ENCODE data around the gene DPF3. TPM values are rescaled to one million over a fixed set of nuclear protein-coding genes. Genes with fewer than 3 reads are reported as not detected.

Gene DPF3
- total RNA-seq, 4 donors from 2014 or later: under 0.01 to 2.7 (median 0.61) TPM; not detected in 1

GRCh38 chr14:72739446-72740405, 154.2 kb downstream of the DPF3 start:
- Histone ChIP-seq H3K4me1 (no peaks in the 10 kb centered on the region), H3K4me3 (no peak overlapping the region), H3K9me3 (no peaks in the 10 kb centered on the region), H3K27me3 (peaks cover 0 to 4% (median 0%) of the 10 kb centered on the region in 4 donors), H3K27ac (no peak overlapping the region), H3K36me3 (no peaks in the 10 kb centered on the region)
- intact Hi-C loops (cut with DNase I): no loop called here
- TF ChIP-seq, protein P1, sequence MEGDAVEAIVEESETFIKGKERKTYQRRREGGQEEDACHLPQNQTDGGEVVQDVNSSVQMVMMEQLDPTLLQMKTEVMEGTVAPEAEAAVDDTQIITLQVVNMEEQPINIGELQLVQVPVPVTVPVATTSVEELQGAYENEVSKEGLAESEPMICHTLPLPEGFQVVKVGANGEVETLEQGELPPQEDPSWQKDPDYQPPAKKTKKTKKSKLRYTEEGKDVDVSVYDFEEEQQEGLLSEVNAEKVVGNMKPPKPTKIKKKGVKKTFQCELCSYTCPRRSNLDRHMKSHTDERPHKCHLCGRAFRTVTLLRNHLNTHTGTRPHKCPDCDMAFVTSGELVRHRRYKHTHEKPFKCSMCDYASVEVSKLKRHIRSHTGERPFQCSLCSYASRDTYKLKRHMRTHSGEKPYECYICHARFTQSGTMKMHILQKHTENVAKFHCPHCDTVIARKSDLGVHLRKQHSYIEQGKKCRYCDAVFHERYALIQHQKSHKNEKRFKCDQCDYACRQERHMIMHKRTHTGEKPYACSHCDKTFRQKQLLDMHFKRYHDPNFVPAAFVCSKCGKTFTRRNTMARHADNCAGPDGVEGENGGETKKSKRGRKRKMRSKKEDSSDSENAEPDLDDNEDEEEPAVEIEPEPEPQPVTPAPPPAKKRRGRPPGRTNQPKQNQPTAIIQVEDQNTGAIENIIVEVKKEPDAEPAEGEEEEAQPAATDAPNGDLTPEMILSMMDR (IDR thresholded peaks at IDR 0.05): no peak
- TF ChIP-seq POLR2A (IDR thresholded peaks at IDR 0.05): no peak
- no peak for DNase-seq
- 79 to 86% methylated on average over 14 of the region's 14 CpGs for WGBS, 2 donors

DNA sequence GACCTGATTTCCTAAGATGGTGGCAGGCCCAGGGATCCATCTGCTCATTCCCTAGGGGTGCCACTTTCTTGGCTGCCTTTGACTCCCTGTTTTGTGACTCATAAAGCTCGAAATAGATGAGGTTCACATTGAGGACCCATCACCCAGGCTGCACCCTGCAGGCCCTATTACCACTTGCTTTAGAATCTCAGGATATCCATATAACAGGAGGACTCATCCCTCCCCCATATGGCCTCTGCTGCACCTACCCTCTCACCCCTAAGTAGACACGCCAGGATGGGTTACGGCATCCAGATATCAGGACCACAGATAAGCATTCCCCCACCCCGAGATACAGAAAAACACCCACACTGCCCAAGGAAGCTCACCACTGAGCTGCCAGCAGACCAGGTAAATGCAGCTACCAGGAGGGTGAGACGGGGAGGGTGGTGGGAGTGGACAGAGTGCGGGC, 155.7 kb downstream of the DPF3 start:
- H3K27ac ChIP-seq: no peak overlapping the region
- peaks cover 0 to 4% (median 0%) of the 10 kb centered on the region in 4 donors for H3K27me3 ChIP-seq
- H3K9me3 ChIP-seq: no peaks in the 10 kb centered on the region
- H3K4me3 ChIP-seq: no peak overlapping the region
- no peaks in the 10 kb centered on the region for H3K36me3 ChIP-seq
- DNase-seq: no peak
- no peaks in the 10 kb centered on the region for H3K4me1 ChIP-seq
- TF ChIP-seq, protein P1 (IDR thresholded peaks at IDR 0.05): no peak
- no peak for TF ChIP-seq POLR2A (IDR thresholded peaks at IDR 0.05)
- intact Hi-C loops (cut with DNase I): no loop called here
- WGBS, 2 donors: 73 to 82% methylated on average over 3 to 4 of the region's 6 CpGs

DNA sequence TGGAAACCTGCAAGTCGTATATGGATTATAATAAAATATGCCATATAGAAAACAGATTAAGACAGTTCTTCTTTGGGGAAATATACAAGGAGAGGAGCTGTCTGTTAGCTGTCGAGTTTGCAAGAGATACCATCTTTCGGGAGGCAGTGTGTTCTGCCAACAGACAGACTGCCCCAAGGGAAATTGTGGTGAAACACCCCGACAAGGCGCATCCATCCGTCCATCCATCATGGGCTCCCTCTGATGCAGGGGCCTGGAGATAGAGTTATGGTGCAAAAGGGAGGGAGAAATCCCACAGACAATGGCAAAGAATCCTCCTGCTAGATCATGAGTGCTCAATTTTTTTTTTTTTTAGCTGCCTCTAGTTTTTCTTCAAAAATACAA, 156.3 kb downstream of the DPF3 start:
- H3K27me3 ChIP-seq: peaks cover 0 to 4% (median 0%) of the 10 kb centered on the region in 4 donors
- WGBS, 2 donors: 60% methylated on average over 6 of the region's 6 CpGs
- intact Hi-C loops (cut with DNase I): no loop called here
- no peaks in the 10 kb centered on the region for H3K4me1 ChIP-seq
- TF ChIP-seq, protein P1 (IDR thresholded peaks at IDR 0.05): no peak
- H3K4me3 ChIP-seq: no peak overlapping the region
- no peaks in the 10 kb centered on the region for H3K36me3 ChIP-seq
- DNase-seq: no peak
- no peak overlapping the region for H3K27ac ChIP-seq
- no peaks in the 10 kb centered on the region for H3K9me3 ChIP-seq

DNA sequence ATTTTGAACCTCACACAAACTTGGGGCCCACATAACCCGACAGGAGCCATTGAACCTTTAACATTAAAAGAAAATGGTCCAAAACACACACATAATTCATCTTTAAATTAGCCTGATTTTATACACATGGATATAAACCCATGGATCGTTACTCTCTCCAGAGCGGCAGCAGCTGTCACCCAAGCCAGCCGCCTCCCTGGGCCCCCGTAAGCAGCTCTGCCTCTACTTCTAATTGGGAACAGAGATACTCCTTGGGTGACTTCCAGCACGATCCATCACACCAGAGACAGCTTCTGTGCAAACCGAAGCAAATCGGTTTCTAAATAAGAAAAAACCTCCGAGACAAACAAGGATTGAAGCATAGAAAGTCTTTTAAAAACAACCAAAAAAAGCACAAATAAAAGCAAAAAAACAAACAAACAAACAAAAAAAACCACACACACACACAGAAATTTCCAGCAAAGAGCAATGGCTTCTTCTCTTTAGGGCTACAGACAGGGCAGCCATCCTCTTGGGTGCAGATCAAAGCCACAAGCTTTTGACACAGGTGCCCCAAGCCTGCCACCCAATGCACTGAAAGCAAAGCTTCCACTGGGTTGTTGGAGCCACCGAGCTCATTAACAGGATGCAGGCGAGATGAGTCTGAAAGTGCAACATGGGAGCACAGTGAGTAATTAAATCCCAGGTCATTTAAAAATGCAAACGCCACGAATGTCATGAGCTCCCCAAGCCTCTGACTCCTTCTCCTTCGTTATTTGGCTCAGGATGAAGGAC, 156.9 kb downstream of the DPF3 start:
- Histone ChIP-seq H3K27ac (no peak overlapping the region), H3K27me3 (peaks cover 0 to 4% (median 0%) of the 10 kb centered on the region in 4 donors), H3K36me3 (no peaks in the 10 kb centered on the region), H3K4me1 (no peaks in the 10 kb centered on the region), H3K4me3 (no peak overlapping the region), H3K9me3 (no peaks in the 10 kb centered on the region)
- WGBS, 2 donors: 64 to 81% methylated on average over 13 to 14 of the region's 14 CpGs
- no peak for DNase-seq
- intact Hi-C loops (cut with DNase I): no loop called here
- TF ChIP-seq, protein P1 (IDR thresholded peaks at IDR 0.05): no peak
- TF ChIP-seq POLR2A (IDR thresholded peaks at IDR 0.05): no peak

DNA sequence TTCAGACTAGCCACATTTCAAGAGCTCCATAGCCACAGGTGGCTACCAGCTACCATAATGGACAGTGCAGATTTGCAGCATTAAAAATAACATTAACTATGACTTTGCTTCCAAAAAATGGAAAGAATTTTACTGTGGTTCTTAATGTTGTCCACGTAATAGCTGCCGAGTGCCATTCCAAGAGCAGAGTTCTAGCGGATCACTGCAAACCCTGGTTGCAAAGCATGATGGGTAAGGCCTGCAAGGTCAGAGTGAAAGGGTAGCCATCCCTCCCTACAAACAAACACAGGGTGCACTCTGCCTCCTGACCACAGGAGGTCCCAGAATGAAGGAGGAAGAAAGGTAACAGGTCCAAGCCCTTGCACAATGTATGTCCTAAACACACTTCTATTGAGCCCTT, 157.6 kb downstream of the DPF3 start:
- Histone ChIP-seq H3K36me3 (no peaks in the 10 kb centered on the region), H3K4me1 (no peaks in the 10 kb centered on the region), H3K9me3 (no peaks in the 10 kb centered on the region), H3K4me3 (no peak overlapping the region), H3K27ac (no peak overlapping the region), H3K27me3 (peaks cover 0 to 4% (median 0%) of the 10 kb centered on the region in 4 donors)
- WGBS, 2 donors: 78% methylated on average over 3 of the region's 3 CpGs
- intact Hi-C loops (cut with DNase I): no loop called here
- DNase-seq: no peak
- TF ChIP-seq, protein P1 (IDR thresholded peaks at IDR 0.05): no peak
- TF ChIP-seq POLR2A (IDR thresholded peaks at IDR 0.05): no peak

Measured in esophagus squamous epithelium (tissue), 5 donors.